H1 (cell line): ENCODE data around the gene TBX2. TPM values are rescaled to one million over a fixed set of nuclear protein-coding genes. Genes with fewer than 3 reads are reported as not detected.

Experiments used
- CTCF ChIA-PET: fragments of 300-600 bp; sonication (Branson Sonifier 250); formaldehyde crosslinking; loops from one replicate; lab custom pipeline; 2021; ENCODE audit not compliant: partially characterized antibody; lab: Charles Lee
- POLR2A ChIA-PET: fragments of 300-600 bp; sonication (Branson Sonifier 250); formaldehyde crosslinking; loops from one replicate; lab custom pipeline; 2021; ENCODE audit warnings: inconsistent platforms; ENCODE audit not compliant: partially characterized antibody; lab: Charles Lee
- DNase-seq, 2 experiments: peaks; one replicate each; pipeline versions ENCODE4 v3.0.0 to v3.0.0-alpha.2; 2010 to 2022; ENCODE audit warnings: low spot score in 2 of 2, low read depth in 1 of 2, mixed read lengths in 1 of 2
- FAIRE-seq: peaks from 2 replicates; lab custom pipeline; 2011; peaks lifted over from hg19 to GRCh38; lab: Jason Lieb, UNC
- H2AFZ ChIP-seq: 2 replicates; pipeline ENCODE4 v1.8.1; 2012; ENCODE audit warnings: low read length, inconsistent platforms
- H2AK5ac ChIP-seq: 2 replicates; pipeline ENCODE4 v1.6.1; 2013; ENCODE audit warnings: low read depth, low read length
- H2BK120ac ChIP-seq: replicated peaks from 2 replicates; pipeline ENCODE3; 2013; ENCODE audit warnings: low read depth, low read length, inconsistent platforms
- H2BK12ac ChIP-seq: 2 replicates; pipeline ENCODE4 v1.6.1; 2013; ENCODE audit warnings: low read depth, low read length
- H2BK15ac ChIP-seq: 2 replicates; pipeline ENCODE4 v1.6.1; 2013; ENCODE audit warnings: low read length
- H2BK20ac ChIP-seq: 2 replicates; pipeline ENCODE4 v1.6.1; 2013; ENCODE audit warnings: low read length
- H2BK5ac ChIP-seq: 2 replicates; pipeline ENCODE4 v1.6.1; 2013; ENCODE audit warnings: low read depth, low read length
- H3K14ac ChIP-seq: 2 replicates; pipeline ENCODE4 v1.6.1; 2013; ENCODE audit warnings: inconsistent platforms; ENCODE audit not compliant: insufficient read length
- H3K18ac ChIP-seq: 2 replicates; pipeline ENCODE4 v1.6.1; 2013; ENCODE audit warnings: low read length; ENCODE audit errors: extremely low read depth
- H3K23ac ChIP-seq: 2 replicates; pipeline ENCODE4 v1.6.1; 2013; ENCODE audit warnings: inconsistent platforms; ENCODE audit not compliant: insufficient read length
- H3K23me2 ChIP-seq: 2 replicates; pipeline ENCODE4 v1.6.1; 2013; ENCODE audit warnings: low read depth, low read length
- H3K27ac ChIP-seq: 2 replicates; pipeline ENCODE4 v1.6.1; 2011; ENCODE audit warnings: low read depth, low read length, inconsistent platforms
- H3K27me3 ChIP-seq, 4 experiments: replicated peaks in 1 of 4; 1 replicate in 1 of 4; 2 replicates in 3 of 4; pipeline versions ENCODE4 v1.6.1 to v1.8.1; 2011 to 2013; ENCODE audit warnings: low read length in 3 of 4, mild to moderate bottlenecking in 3 of 4, inconsistent platforms in 2 of 4, mixed read lengths in 2 of 4, moderate library complexity in 1 of 4; ENCODE audit not compliant: control insufficient read depth in 3 of 4, insufficient read depth in 3 of 4; ENCODE audit errors: extremely low read depth in 1 of 4
- H3K36me3 ChIP-seq, 4 experiments: 2 replicates each; pipeline versions ENCODE4 v1.6.1 to v1.8.1; 2011 to 2013; ENCODE audit warnings: mild to moderate bottlenecking in 4 of 4, low read length in 3 of 4, moderate library complexity in 2 of 4, control low read depth in 1 of 4, inconsistent platforms in 1 of 4; ENCODE audit not compliant: insufficient read depth in 4 of 4, control insufficient read depth in 2 of 4
- H3K4ac ChIP-seq: replicated peaks from 2 replicates; pipeline ENCODE3; 2013; ENCODE audit warnings: low read length, low read depth, mixed read lengths, inconsistent platforms; ENCODE audit not compliant: insufficient read length
- H3K4me1 ChIP-seq, 4 experiments: replicated peaks in 1 of 4; 1 replicate in 1 of 4; 2 replicates in 3 of 4; pipeline versions ENCODE4 v1.6.1 to v1.8.1; 2011 to 2013; ENCODE audit warnings: low read length in 3 of 4, inconsistent platforms in 2 of 4, mixed read lengths in 1 of 4; ENCODE audit not compliant: insufficient read depth in 4 of 4, control insufficient read depth in 3 of 4
- H3K4me2 ChIP-seq, 2 experiments: 2 replicates each; pipeline versions ENCODE4 v1.6.1 to v1.8.1; 2011 to 2013; ENCODE audit warnings: low read depth in 2 of 2, low read length in 2 of 2, control low read depth in 1 of 2, inconsistent platforms in 1 of 2, mild to moderate bottlenecking in 1 of 2; ENCODE audit not compliant: insufficient read depth in 1 of 2
- H3K4me3 ChIP-seq, 4 experiments: fragments of 200-600, 300-600 bp in 1 of 4; sonication (generic), shearing (Covaris generic), sonication (Bioruptor Twin) in 1 of 4; 2 replicates each; pipeline versions ENCODE4 v1.5.1 to v1.8.1; 2011 to 2016; ENCODE audit warnings: low read length in 4 of 4, low read depth in 3 of 4, control low read depth in 2 of 4, inconsistent platforms in 2 of 4, mild to moderate bottlenecking in 2 of 4, mixed read lengths in 1 of 4, moderate library complexity in 1 of 4; ENCODE audit not compliant: insufficient read depth in 2 of 4; ENCODE audit errors: extremely low read depth in 1 of 4
- H3K56ac ChIP-seq: replicated peaks from 2 replicates; pipeline ENCODE3; 2013; ENCODE audit warnings: low read depth, mild to moderate bottlenecking, mixed read lengths, low read length, inconsistent platforms; ENCODE audit not compliant: insufficient read length
- H3K79me1 ChIP-seq: 2 replicates; pipeline ENCODE4 v1.6.1; 2013; ENCODE audit warnings: low read depth, low read length, control low read depth
- H3K79me2 ChIP-seq, 2 experiments: 2 replicates each; pipeline versions ENCODE4 v1.6.1 to v1.8.1; 2012 to 2013; ENCODE audit warnings: low read length in 2 of 2, mild to moderate bottlenecking in 2 of 2, inconsistent platforms in 1 of 2; ENCODE audit not compliant: insufficient read depth in 2 of 2, control insufficient read depth in 1 of 2
- H3K9ac ChIP-seq, 4 experiments: replicated peaks in 1 of 4; 1 replicate in 1 of 4; 2 replicates in 3 of 4; pipeline versions ENCODE4 v1.6.1 to v1.8.1; 2011 to 2013; ENCODE audit warnings: low read depth in 3 of 4, low read length in 3 of 4, control low read depth in 2 of 4, mild to moderate bottlenecking in 2 of 4, moderate library complexity in 2 of 4, inconsistent platforms in 1 of 4; ENCODE audit errors: extremely low read depth in 1 of 4
- H3K9me3 ChIP-seq, 2 experiments: 2 replicates each; pipeline versions ENCODE4 v1.6.1 to v1.8.1; 2012 to 2013; ENCODE audit warnings: mild to moderate bottlenecking in 2 of 2, moderate library complexity in 2 of 2, control low read depth in 1 of 2, inconsistent platforms in 1 of 2, low read depth in 1 of 2, low read length in 1 of 2, mixed read lengths in 1 of 2; ENCODE audit not compliant: insufficient read depth in 2 of 2
- H4K20me1 ChIP-seq, 2 experiments: replicated peaks in 1 of 2; 2 replicates each; pipeline versions ENCODE3 to v1.8.1; 2011 to 2013; ENCODE audit warnings: inconsistent platforms in 2 of 2, low read length in 2 of 2, mild to moderate bottlenecking in 1 of 2; ENCODE audit not compliant: insufficient read depth in 2 of 2, control insufficient read depth in 1 of 2
- H4K5ac ChIP-seq: 2 replicates; pipeline ENCODE4 v1.6.1; 2013; ENCODE audit warnings: low read length, low read depth, mixed read lengths, inconsistent platforms; ENCODE audit not compliant: insufficient read length
- H4K8ac ChIP-seq: 2 replicates; pipeline ENCODE4 v1.8.0; 2013; ENCODE audit warnings: mild to moderate bottlenecking, moderate library complexity, low read length, inconsistent platforms; ENCODE audit not compliant: insufficient read depth; ENCODE audit errors: extremely low read depth
- H4K91ac ChIP-seq: replicated peaks from 2 replicates; pipeline ENCODE3; 2013; ENCODE audit warnings: low read length, mixed read lengths, inconsistent platforms; ENCODE audit not compliant: insufficient read length
- BACH1 ChIP-seq: IDR thresholded peaks from 2 replicates; pipeline ENCODE4 v1.6.1; 2012; ENCODE audit warnings: low read length, improper control_type of control experiment
- CHD2 ChIP-seq: IDR thresholded peaks from 2 replicates; pipeline ENCODE4 v1.6.1; 2012; ENCODE audit warnings: low read length, improper control_type of control experiment
- EP300 ChIP-seq, 2 experiments: IDR thresholded peaks; 1 replicate in 1 of 2; 2 replicates in 1 of 2; pipeline ENCODE4 v1.6.1; 2011 to 2012; ENCODE audit warnings: low read depth in 2 of 2, low read length in 2 of 2, mild to moderate bottlenecking in 2 of 2, borderline replicate concordance in 1 of 2, inconsistent platforms in 1 of 2, moderate library complexity in 1 of 2
- EZH2 ChIP-seq: fragments of 200-600 bp; sonication (generic); IDR thresholded peaks from 2 replicates; pipeline ENCODE4 v1.7.1; 2012; ENCODE audit warnings: low read depth, mild to moderate bottlenecking, moderate library complexity, low read length, inconsistent platforms; ENCODE audit not compliant: severe bottlenecking
- HDAC6 ChIP-seq: IDR thresholded peaks from one replicate; pipeline ENCODE4 v1.7.1; 2012; ENCODE audit warnings: low read depth, mild to moderate bottlenecking, inconsistent platforms, low read length, moderate library complexity
- JUND ChIP-seq: IDR thresholded peaks from 2 replicates; pipeline ENCODE4 v1.6.1; 2011; ENCODE audit warnings: mild to moderate bottlenecking, improper control_type of control experiment, low read length
- NANOG ChIP-seq: IDR thresholded peaks from 2 replicates; pipeline ENCODE4 v1.6.1; 2011; ENCODE audit warnings: low read length, low read depth, mild to moderate bottlenecking, inconsistent platforms; ENCODE audit not compliant: insufficient read depth, poor library complexity, severe bottlenecking
- NRF1 ChIP-seq: IDR thresholded peaks from 2 replicates; pipeline ENCODE4 v1.6.1; 2011; ENCODE audit warnings: mild to moderate bottlenecking, low read depth, low read length, improper control_type of control experiment
- SP4 ChIP-seq: IDR thresholded peaks from 2 replicates; pipeline ENCODE4 v1.6.1; 2012; ENCODE audit warnings: low read length, inconsistent platforms
- SUZ12 ChIP-seq: fragments of 200-600 bp; sonication (generic); IDR thresholded peaks from 2 replicates; pipeline ENCODE4 v1.6.1; 2012; ENCODE audit warnings: mild to moderate bottlenecking, inconsistent platforms, low read length, moderate library complexity, mixed read lengths
- USF2 ChIP-seq: IDR thresholded peaks from 2 replicates; pipeline ENCODE4 v1.6.1; 2011; ENCODE audit warnings: low read length, improper control_type of control experiment
- ZNF274 ChIP-seq: IDR thresholded peaks from 2 replicates; pipeline ENCODE4 v1.7.0; 2012; ENCODE audit warnings: low read length, borderline replicate concordance; ENCODE audit errors: extremely low read depth
- WGBS, 2 experiments: shearing (Covaris generic) in 1 of 2; methylation state at CpG; one replicate each; pipeline versions ENCODE4 v1.1.6 to v1.1.7; 2013 to 2015; ENCODE audit warnings: low lambda C conversion rate in 2 of 2, mixed read lengths in 2 of 2, inconsistent platforms in 1 of 2, low coverage in 1 of 2, missing lambda C conversion rate in 1 of 2; ENCODE audit not compliant: insufficient replicate concordance in 2 of 2, insufficient coverage in 1 of 2, insufficient read length in 1 of 2; ENCODE audit errors: extremely low coverage in 1 of 2, missing lambda C conversion rate in 1 of 2; 5-methylcytosine and 5-hydroxymethylcytosine counted together
- polyA plus RNA-seq, 7 experiments: library from polyadenylated mRNA; depleted of rRNA in 3 of 7; stranded (reverse) in 5 of 7; unstranded in 2 of 7; fragments of >200 nt in 5 of 7; fragments of 200-250 nt in 2 of 7; gene quantifications; 1 replicate in 5 of 7; 2 replicates in 1 of 7; 4 replicates in 1 of 7; pipeline versions ENCODE4 v1.2.1 to v1.2.3, GENCODE V29; 2011 to 2013; ENCODE audit warnings: missing spikeins in 2 of 7, mixed read lengths in 2 of 7
- total RNA-seq: library from RNA; stranded (reverse); fragmentation: NEBNext Ultra II Directional; extraction: Animal tissue kit (Norgen Biotek cat#: 25700); gene quantifications from 2 replicates; pipeline ENCODE4 v1.2.1, GENCODE V29; 2021

TBX2 gene
- total and polyA plus RNA-seq, 2 of the 8 experiments (the other 6 are each of a cell fraction or from before 2014, with no cell fraction given): not detected

- no peak overlapping the region for H3K9ac ChIP-seq
- no peaks in the 10 kb centered on the region for H3K9me3 ChIP-seq
- H3K79me1 ChIP-seq: no peaks in the 10 kb centered on the region
- no peak overlapping the region for H4K91ac ChIP-seq
- no peak overlapping the region for H2AFZ ChIP-seq
- H2BK15ac ChIP-seq: no peak overlapping the region
- peaks cover 0 to 2% of the 10 kb centered on the region in 2 experiments for H4K20me1 ChIP-seq
- no peak overlapping the region for H3K56ac ChIP-seq
- no peak overlapping the region for H3K14ac ChIP-seq
- H2BK20ac ChIP-seq: no peak overlapping the region
- peak overlapping the region; percentile 29; the same call in 1 of the 2 replicates for H4K8ac ChIP-seq
- no peaks in the 10 kb centered on the region; a peak in 1 of 7 replicates for H3K27me3 ChIP-seq
- H2BK12ac ChIP-seq: no peak overlapping the region
- H3K4ac ChIP-seq: no peak overlapping the region
- H2BK120ac ChIP-seq: no peak overlapping the region
- no peak overlapping the region for H2BK5ac ChIP-seq
- POLR2A ChIA-PET: interaction anchor here (1.3 kb wide), 1 partner anchor 25 kb away, joined by 3 read pairs; no protein-coding TSS in a partner anchor
- no peak overlapping the region for H3K23ac ChIP-seq
- H3K36me3 ChIP-seq: no peaks in the 10 kb centered on the region
- H3K23me2 ChIP-seq: no peaks in the 10 kb centered on the region
- H2AK5ac ChIP-seq: no peak overlapping the region
- no peak overlapping the region for H3K18ac ChIP-seq
- H3K79me2 ChIP-seq: no peaks in the 10 kb centered on the region
- WGBS, 2 experiments: 80% methylated on average over 8 of the region's 8 CpGs; no CpG with 5 or more reads in 1 of the 2 experiments
- no peak overlapping the region for H4K5ac ChIP-seq
- no peak overlapping the region for H3K4me2 ChIP-seq
- no peak overlapping the region for H3K27ac ChIP-seq
- DNase-seq: no peak
- H3K4me1 ChIP-seq: peaks cover 0 to 3% (median 0%) of the 10 kb centered on the region in 4 experiments; a peak in 1 of 7 replicates
- H3K4me3 ChIP-seq: no peak overlapping the region
- CTCF ChIA-PET: interaction anchor here (0.6 to 1.4 kb wide), 9 partner anchors 9 to 893 kb away, joined by 3 to 4 read pairs (median 3); no protein-coding TSS in a partner anchor
- no peak for FAIRE-seq
- TF ChIP-seq EZH2 (no peak), SUZ12 (no peak), BACH1 (no peak), SP4 (no peak), USF2 (no peak), CHD2 (no peak), EP300 (IDR thresholded peaks at IDR 0.05; ENCODE audit: borderline replicate concordance in 1 of 2, low read depth in 2 of 2, low read length in 2 of 2) (no peak), NANOG (no peak), ZNF274 (no peak), NRF1 (no peak), JUND (no peak), HDAC6 (no peak)
These were observed 33.4 kb upstream of the TBX2 start for GRCh38 chr17:61366076-61366714.
